OCI-LY1 (cell line): Measurements from ENCODE around the gene MPRIP.

Experiments used
- H2AFZ ChIP-seq: fragments of 200-600 bp; sonication (generic), shearing (Covaris generic); 2 replicates; pipeline ENCODE4 v1.6.0; 2014; ENCODE audit warnings: antibody characterized with exemption, mild to moderate bottlenecking, low read length
- H3F3A ChIP-seq: fragments of 200-600 bp; sonication (generic), shearing (Covaris generic); 2 replicates; pipeline ENCODE4 v1.6.0; 2014; ENCODE audit warnings: mild to moderate bottlenecking, antibody characterized with exemption, low read length, moderate library complexity; ENCODE audit not compliant: insufficient read depth
- H3K27ac ChIP-seq: fragments of 200-600 bp; sonication (generic); 2 replicates; pipeline ENCODE4 v1.5.1; 2014; ENCODE audit warnings: low read length, mixed run types, mild to moderate bottlenecking, low read depth; ENCODE audit not compliant: poor library complexity, severe bottlenecking
- H3K27me3 ChIP-seq: fragments of 200-600 bp; sonication (generic); 2 replicates; pipeline ENCODE4 v1.6.0; 2014; ENCODE audit warnings: antibody characterized with exemption, mild to moderate bottlenecking, low read length, moderate library complexity; ENCODE audit not compliant: insufficient read depth
- H3K36me3 ChIP-seq: fragments of 200-600 bp; sonication (generic); 2 replicates; pipeline ENCODE4 v1.6.1; 2014; ENCODE audit warnings: mild to moderate bottlenecking, antibody characterized with exemption, low read length, moderate library complexity, mixed read lengths; ENCODE audit not compliant: insufficient read depth
- H3K4me1 ChIP-seq: fragments of 200-600 bp; sonication (generic); 2 replicates; pipeline ENCODE4 v1.5.1; 2014; ENCODE audit warnings: mild to moderate bottlenecking, low read length, moderate library complexity; ENCODE audit not compliant: insufficient read depth, severe bottlenecking
- H3K4me2 ChIP-seq: fragments of 200-600 bp; sonication (generic), shearing (Covaris generic); 2 replicates; pipeline ENCODE4 v1.6.1; 2014; ENCODE audit warnings: low read length
- H3K4me3 ChIP-seq: fragments of 200-600 bp; sonication (generic); 2 replicates; pipeline ENCODE4 v1.5.1; 2014; ENCODE audit warnings: low read length, low read depth, mild to moderate bottlenecking, mixed read lengths; ENCODE audit not compliant: poor library complexity, severe bottlenecking
- H3K79me2 ChIP-seq: fragments of 200-600 bp; shearing (Covaris generic); 2 replicates; pipeline ENCODE4 v1.6.1; 2016; ENCODE audit warnings: mixed run types, low read length, mixed read lengths; ENCODE audit not compliant: insufficient read depth
- H3K9ac ChIP-seq: fragments of 200-600 bp; sonication (generic), shearing (Covaris generic); 2 replicates; pipeline ENCODE4 v1.6.1; 2014; ENCODE audit warnings: mild to moderate bottlenecking, low read length, mixed read lengths
- H3K9me2 ChIP-seq: fragments of 200-600 bp; sonication (generic), shearing (Covaris generic); 2 replicates; pipeline ENCODE4 v1.6.1; 2014; ENCODE audit warnings: low read depth, mild to moderate bottlenecking, low read length, mixed read lengths
- H3K9me3 ChIP-seq: fragments of 200-600 bp; shearing (Covaris generic); 2 replicates; pipeline ENCODE4 v1.6.1; 2014; ENCODE audit warnings: low read length, mixed read lengths
- H4K20me1 ChIP-seq: fragments of 200-600 bp; sonication (generic), shearing (Covaris generic); 2 replicates; pipeline ENCODE4 v1.6.0; 2016; ENCODE audit warnings: mild to moderate bottlenecking, low read length; ENCODE audit not compliant: insufficient read depth
- CTCF ChIP-seq: fragments of 200-600 bp; sonication (generic), shearing (Covaris generic); IDR thresholded peaks from 2 replicates; pipeline ENCODE4 v1.5.1; 2017; ENCODE audit warnings: mild to moderate bottlenecking, antibody characterized with exemption, low read length, moderate library complexity, mixed read lengths
- EZH2 ChIP-seq: fragments of 200-600 bp; sonication (generic), shearing (Covaris generic); IDR thresholded peaks from 2 replicates; pipeline ENCODE4 v1.8.0; 2017; ENCODE audit warnings: borderline replicate concordance, mixed run types, mild to moderate bottlenecking, antibody characterized with exemption, low read length, moderate library complexity, mixed read lengths

Gene MPRIP

GRCh38 chr17:17225901-17226300 lies 183.6 kb downstream of the MPRIP start:
- no peak for TF ChIP-seq CTCF
- TF ChIP-seq EZH2 = no peak
- peaks cover 80% of the 10 kb centered on the region for H3K36me3 ChIP-seq
- no peak overlapping the region for H3K4me2 ChIP-seq

GRCh38 chr17:17226451-17227265 lies 184.4 kb downstream of the MPRIP start:
- Histone ChIP-seq H3K36me3 (peaks cover 79% of the 10 kb centered on the region), H3K4me2 (no peak overlapping the region), H4K20me1 (no peaks in the 10 kb centered on the region), H3K4me1 (no peaks in the 10 kb centered on the region), H2AFZ (no peak overlapping the region), H3K79me2 (no peaks in the 10 kb centered on the region), H3K27me3 (no peaks in the 10 kb centered on the region), H3K9me3 (no peaks in the 10 kb centered on the region), H3F3A (no peaks in the 10 kb centered on the region), H3K27ac (no peak overlapping the region), H3K4me3 (no peak overlapping the region), H3K9ac (no peak overlapping the region), H3K9me2 (no peaks in the 10 kb centered on the region)
- no peak for TF ChIP-seq CTCF
- no peak for TF ChIP-seq EZH2

More at GRCh38 chr17:17225901-17226300, 183.6 kb downstream of the MPRIP start:
- Histone ChIP-seq H3K9me3 (no peaks in the 10 kb centered on the region), H3K4me1 (no peaks in the 10 kb centered on the region), H3K79me2 (no peaks in the 10 kb centered on the region), H3K9ac (no peak overlapping the region), H4K20me1 (no peaks in the 10 kb centered on the region), H3K4me3 (no peak overlapping the region), H3K27ac (no peak overlapping the region), H2AFZ (no peak overlapping the region), H3F3A (no peaks in the 10 kb centered on the region), H3K27me3 (no peaks in the 10 kb centered on the region), H3K9me2 (no peaks in the 10 kb centered on the region)

- peaks cover 74% of the 10 kb centered on the region for H3K36me3 ChIP-seq
- TF ChIP-seq EZH2 (no peak), CTCF (no peak)
- no peaks in the 10 kb centered on the region for H3F3A ChIP-seq
- no peaks in the 10 kb centered on the region for H3K27me3 ChIP-seq
- no peak overlapping the region for H2AFZ ChIP-seq
- H3K27ac ChIP-seq = no peak overlapping the region
- H3K9ac ChIP-seq = no peak overlapping the region
- H3K9me2 ChIP-seq = no peaks in the 10 kb centered on the region
- H3K79me2 ChIP-seq = no peaks in the 10 kb centered on the region
- H3K4me2 ChIP-seq = no peak overlapping the region
- no peaks in the 10 kb centered on the region for H3K9me3 ChIP-seq
- no peaks in the 10 kb centered on the region for H4K20me1 ChIP-seq
- H3K4me3 ChIP-seq = no peak overlapping the region
- H3K4me1 ChIP-seq = no peaks in the 10 kb centered on the region
These were observed 185.6 kb downstream of the MPRIP start for GRCh38 chr17:17227608-17228520.
